AG09309 (cell line): ENCODE measurements around the gene ST8SIA6.
"Not testable (repeated sequence)": the region's sequence is repeated elsewhere in the genome, so short reads cannot be mapped to it uniquely, and the experiment has no call there.

Experiments
- DNase-seq: peaks from one replicate; pipeline ENCODE4 v3.0.0-alpha.2; 2010; ENCODE audit warnings: low read depth
- H3K4me3 ChIP-seq: 2 replicates; pipeline ENCODE4 v1.5.1; 2011; ENCODE audit warnings: mild to moderate bottlenecking, low read depth, low read length, moderate library complexity; ENCODE audit not compliant: control insufficient read depth
- TF ChIP-seq, protein P1 (sequence below): IDR thresholded peaks from 2 replicates; pipeline ENCODE4 v1.5.1; 2011; ENCODE audit warnings: mild to moderate bottlenecking, low read depth, low read length, inconsistent platforms; ENCODE audit not compliant: insufficient read depth, control insufficient read depth; ENCODE audit errors: missing control alignments

ST8SIA6 gene

DNA sequence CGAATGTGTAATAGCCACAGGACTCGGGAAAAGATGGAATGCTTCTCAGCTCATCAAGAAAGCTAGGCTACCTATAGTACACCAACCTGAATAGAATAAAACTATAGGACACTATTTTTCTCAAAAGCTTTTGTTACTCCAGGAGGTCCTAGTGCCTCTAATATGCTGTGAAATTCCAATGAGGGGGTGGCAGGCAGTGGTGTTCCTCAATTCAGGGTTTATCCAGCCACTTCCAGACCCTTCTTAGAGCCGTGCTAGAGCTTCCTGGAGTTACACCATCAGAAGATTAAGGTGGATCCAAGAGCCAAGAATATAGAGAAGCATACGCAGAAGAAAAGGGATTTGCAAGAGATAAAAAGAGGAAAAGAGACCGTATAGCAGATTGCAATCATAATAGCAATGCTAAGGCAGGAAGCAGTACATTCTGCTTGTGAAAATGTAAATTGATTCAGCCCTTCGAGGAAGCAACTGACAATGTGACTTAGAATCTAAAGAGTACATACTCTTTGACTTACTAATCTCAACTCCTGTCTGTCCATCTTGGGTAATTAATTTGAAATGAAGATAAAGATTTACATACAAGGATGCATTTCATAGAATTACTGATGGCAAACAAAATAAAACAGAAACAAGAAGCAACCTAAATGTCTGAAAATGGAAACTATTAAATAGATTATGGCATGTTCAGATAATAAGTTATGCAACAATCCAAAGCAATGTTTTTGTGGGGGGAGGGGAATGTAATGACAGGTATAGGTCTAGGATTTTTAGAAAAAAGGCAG is 2.1 kb downstream of the ST8SIA6 start:
- TF ChIP-seq, protein P1, sequence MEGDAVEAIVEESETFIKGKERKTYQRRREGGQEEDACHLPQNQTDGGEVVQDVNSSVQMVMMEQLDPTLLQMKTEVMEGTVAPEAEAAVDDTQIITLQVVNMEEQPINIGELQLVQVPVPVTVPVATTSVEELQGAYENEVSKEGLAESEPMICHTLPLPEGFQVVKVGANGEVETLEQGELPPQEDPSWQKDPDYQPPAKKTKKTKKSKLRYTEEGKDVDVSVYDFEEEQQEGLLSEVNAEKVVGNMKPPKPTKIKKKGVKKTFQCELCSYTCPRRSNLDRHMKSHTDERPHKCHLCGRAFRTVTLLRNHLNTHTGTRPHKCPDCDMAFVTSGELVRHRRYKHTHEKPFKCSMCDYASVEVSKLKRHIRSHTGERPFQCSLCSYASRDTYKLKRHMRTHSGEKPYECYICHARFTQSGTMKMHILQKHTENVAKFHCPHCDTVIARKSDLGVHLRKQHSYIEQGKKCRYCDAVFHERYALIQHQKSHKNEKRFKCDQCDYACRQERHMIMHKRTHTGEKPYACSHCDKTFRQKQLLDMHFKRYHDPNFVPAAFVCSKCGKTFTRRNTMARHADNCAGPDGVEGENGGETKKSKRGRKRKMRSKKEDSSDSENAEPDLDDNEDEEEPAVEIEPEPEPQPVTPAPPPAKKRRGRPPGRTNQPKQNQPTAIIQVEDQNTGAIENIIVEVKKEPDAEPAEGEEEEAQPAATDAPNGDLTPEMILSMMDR: no peak
- H3K4me3 ChIP-seq: no peak overlapping the region
- no peak for DNase-seq

DNA sequence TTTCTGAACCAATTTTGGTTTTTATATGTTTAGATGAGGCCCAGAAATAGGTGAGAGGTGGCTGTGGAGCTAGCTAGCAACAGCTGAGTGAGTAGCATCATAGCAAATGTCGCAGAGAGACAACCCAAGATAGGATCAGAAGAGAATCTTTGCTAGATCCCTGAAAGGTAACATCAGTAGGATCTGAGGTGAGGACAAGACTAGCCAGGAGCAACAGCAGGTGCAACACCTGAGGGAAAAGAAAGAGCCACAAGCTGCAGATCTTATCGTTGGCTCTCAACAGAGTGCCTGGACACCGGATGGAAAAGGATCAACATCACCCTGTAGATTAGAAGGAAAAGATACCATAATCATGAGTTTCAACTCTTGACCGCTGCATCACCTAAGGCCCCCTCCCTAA is 4.4 kb downstream of the ST8SIA6 start:
- no peak for DNase-seq
- H3K4me3 ChIP-seq: no peak overlapping the region
- TF ChIP-seq, protein P1: no peak

DNA sequence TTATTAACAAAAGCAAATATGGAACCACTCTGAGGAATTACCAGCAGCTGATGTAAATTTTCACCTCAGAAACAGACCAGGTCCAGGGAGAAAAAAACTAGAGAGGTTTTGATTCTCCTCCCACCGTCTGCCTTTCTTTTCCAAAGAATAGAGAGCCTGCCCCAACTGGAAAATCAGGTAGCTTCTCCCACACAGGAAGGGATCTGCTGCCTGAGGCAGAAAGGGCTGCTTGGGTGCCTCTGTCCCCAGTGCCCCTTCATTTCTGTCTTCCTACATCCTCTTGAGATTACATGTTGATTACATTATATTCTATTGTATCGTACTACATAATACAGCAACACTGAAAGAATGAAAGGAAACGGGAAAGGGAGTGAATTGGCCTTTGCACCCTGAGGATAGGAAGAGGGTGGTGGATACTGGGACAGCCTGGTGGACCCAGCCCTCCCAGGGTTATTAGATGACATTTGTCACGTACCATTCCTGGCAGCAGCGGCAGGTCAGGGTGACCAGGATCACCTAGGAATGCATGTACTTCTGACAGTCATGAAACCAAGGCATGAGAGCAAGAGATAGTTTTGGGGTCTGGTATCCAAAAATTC is 8.9 kb downstream of the ST8SIA6 start:
- no peak overlapping the region for H3K4me3 ChIP-seq
- DNase-seq: no peak
- TF ChIP-seq, protein P1: no peak

DNA sequence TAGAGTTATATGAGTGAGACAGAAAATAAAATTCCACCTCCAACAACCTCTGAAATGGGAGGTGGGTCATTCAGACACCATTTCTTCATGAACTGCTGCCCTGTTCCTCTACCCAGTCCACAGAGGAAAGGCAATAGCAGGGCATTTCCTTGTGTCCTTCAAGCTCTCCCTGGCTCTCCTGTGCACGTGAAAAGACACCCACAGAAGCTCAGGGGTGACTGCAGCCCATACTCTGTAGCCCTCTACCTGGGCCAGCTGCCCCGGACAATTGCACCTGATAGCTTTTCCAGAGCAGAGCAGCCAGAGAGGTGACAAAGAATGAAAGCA is 10.0 kb downstream of the ST8SIA6 start:
- TF ChIP-seq, protein P1: no peak
- H3K4me3 ChIP-seq: no peak overlapping the region
- DNase-seq: no peak

DNA sequence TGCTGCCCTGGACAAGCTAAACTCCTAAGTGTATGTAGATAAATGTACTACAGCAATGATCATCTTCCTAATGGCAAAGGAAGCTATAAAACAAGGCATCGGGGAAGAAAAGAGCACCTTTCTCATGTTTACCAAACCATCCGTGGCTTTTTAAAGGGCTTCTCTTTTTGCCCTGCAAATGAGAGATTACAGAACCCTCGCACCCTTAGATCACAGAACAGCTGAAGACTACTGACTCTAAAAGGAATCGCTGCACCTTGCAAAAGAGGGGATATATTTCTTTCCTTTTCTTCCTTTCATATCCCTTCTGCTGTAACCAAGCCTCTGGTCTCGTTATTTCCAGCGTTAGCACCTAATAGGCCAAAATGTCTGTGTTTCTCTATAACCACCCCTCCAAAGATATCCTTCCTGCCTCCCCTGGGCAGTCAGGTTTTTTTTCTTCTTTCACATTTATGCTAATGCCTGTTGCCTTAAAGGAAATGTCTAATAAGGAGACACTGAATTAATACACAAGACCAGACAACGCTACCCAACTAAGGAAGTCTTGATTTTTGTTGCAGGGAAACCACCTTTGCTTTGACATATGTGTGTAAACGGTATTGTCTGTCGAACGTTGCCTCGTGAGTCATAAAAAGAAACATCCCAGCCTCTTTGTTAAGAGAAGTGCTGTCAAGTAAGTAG is 10.5 kb downstream of the ST8SIA6 start:
- no peak for DNase-seq

DNA sequence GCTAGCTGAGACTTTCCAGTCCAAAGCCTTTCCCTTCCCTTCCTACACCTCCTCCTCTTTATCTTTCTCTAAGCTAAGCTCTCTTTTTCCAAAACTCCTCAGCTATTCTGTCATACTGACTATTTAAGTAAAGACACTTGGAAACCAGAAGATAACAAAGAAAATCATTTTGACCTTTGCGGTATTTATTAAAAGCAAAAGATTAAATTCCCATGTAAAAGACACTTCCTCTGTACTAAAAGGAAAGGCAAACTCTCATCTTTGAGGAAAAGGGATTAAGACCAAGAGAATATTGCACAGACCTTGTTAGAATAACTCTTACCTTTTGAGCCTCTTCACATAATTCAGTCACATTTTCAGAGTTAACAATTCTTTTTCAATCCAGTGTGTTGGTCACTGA is 15.8 kb downstream of the ST8SIA6 start:
- H3K4me3 ChIP-seq: no peak overlapping the region
- TF ChIP-seq, protein P1: no peak
- no peak for DNase-seq

More for the DNA sequence above, 10.5 kb downstream of the ST8SIA6 start:
- no peak overlapping the region for H3K4me3 ChIP-seq
- TF ChIP-seq, protein P1: no peak

DNA sequence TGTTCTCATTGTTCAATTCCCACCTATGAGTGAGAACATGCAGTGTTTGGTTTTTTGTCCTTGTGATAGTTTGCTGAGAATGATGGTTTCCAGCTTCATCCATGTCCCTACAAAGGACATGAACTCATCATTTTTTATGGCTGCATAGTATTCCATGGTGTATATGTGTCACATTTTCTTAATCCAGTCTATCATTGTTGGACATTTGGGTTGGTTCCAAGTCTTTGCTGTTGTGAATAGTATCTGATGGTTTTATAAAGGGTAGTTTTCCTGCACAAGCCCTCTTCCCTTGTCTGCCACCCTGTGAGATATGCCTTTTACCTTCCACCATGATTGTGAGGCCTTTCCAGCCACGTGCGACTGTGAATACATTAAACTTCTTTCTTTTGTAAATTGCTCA is 17.8 kb downstream of the ST8SIA6 start:
- DNase-seq, H3K4me3 ChIP-seq: not testable (repeated sequence)
